GM23338 (cell line): ENCODE results near the gene NPW. TPM values are rescaled to one million over a fixed set of nuclear protein-coding genes. Genes with fewer than 3 reads are reported as not detected.

ENCODE experiments used
- ATAC-seq: fragments of 200-7000 bp; cut with Tn5 transposase; 3 replicates; pipeline ENCODE4 v1.9.1; 2020
- DNase-seq: peaks from one replicate; pipeline ENCODE4 v3.0.0-alpha.2; 2015; ENCODE audit warnings: low spot score
- H2AFZ ChIP-seq: fragments of 200-600 bp; sonication (generic); 2 replicates; pipeline ENCODE4 v1.8.0; 2016; ENCODE audit warnings: antibody characterized with exemption, mild to moderate bottlenecking, moderate library complexity
- H3F3A ChIP-seq: fragments of 200-600 bp; sonication (generic); replicated peaks from 2 replicates; pipeline ENCODE4 v1.8.0; 2017; ENCODE audit warnings: antibody characterized with exemption, mixed run types, low read depth
- H3K27ac ChIP-seq: fragments of 200-600 bp; sonication (generic); 2 replicates; pipeline ENCODE4 v1.6.1; 2016; ENCODE audit warnings: low read depth
- H3K27me3 ChIP-seq: fragments of 200-600 bp; sonication (generic); 2 replicates; pipeline ENCODE4 v1.8.0; 2016; ENCODE audit warnings: mild to moderate bottlenecking, mixed run types, moderate library complexity; ENCODE audit not compliant: insufficient read depth
- H3K36me3 ChIP-seq: fragments of 200-600 bp; sonication (generic); 2 replicates; pipeline ENCODE4 v1.8.0; 2016; ENCODE audit warnings: mild to moderate bottlenecking; ENCODE audit not compliant: insufficient read depth
- H3K4me1 ChIP-seq: fragments of 200-600 bp; sonication (generic); 2 replicates; pipeline ENCODE4 v1.8.0; 2016; ENCODE audit warnings: mild to moderate bottlenecking, moderate library complexity; ENCODE audit not compliant: insufficient read depth
- H3K4me2 ChIP-seq: fragments of 200-600 bp; sonication (generic); 2 replicates; pipeline ENCODE4 v1.7.1; 2017; ENCODE audit warnings: mixed run types
- H3K4me3 ChIP-seq: fragments of 200-600 bp; sonication (generic); 2 replicates; pipeline ENCODE4 v1.6.1; 2016; ENCODE audit warnings: mixed run types
- H3K79me2 ChIP-seq: fragments of 200-600 bp; sonication (generic); replicated peaks from 2 replicates; pipeline ENCODE4 v1.8.0; 2017; ENCODE audit warnings: mild to moderate bottlenecking; ENCODE audit not compliant: insufficient read depth
- H3K9me2 ChIP-seq: fragments of 200-600 bp; sonication (generic); 2 replicates; pipeline ENCODE4 v1.8.0; 2017; ENCODE audit not compliant: insufficient read depth
- H4K20me1 ChIP-seq: fragments of 200-600 bp; sonication (generic); replicated peaks from 2 replicates; pipeline ENCODE4 v1.8.0; 2017; ENCODE audit warnings: mild to moderate bottlenecking; ENCODE audit not compliant: insufficient read depth
- H3K27ac Mint-ChIP-seq: 2 replicates; pipeline ENCODE4 v1.8.0; 2020; ENCODE audit warnings: inconsistent platforms, mild to moderate bottlenecking, moderate library complexity, mixed read lengths
- H3K27me3 Mint-ChIP-seq: 3 replicates; pipeline ENCODE4 v1.8.0; 2022; ENCODE audit warnings: low read depth, mild to moderate bottlenecking, moderate library complexity, mixed read lengths, inconsistent platforms; ENCODE audit not compliant: insufficient read depth, poor library complexity
- H3K36me3 Mint-ChIP-seq: 3 replicates; pipeline ENCODE4 v1.8.0; 2021; ENCODE audit warnings: low read depth, mild to moderate bottlenecking, inconsistent platforms, moderate library complexity, mixed read lengths
- H3K4me1 Mint-ChIP-seq: 3 replicates; pipeline ENCODE4 v1.8.0; 2020; ENCODE audit warnings: mild to moderate bottlenecking, inconsistent platforms, mixed read lengths
- H3K4me3 Mint-ChIP-seq: 3 replicates; pipeline ENCODE4 v1.8.0; 2021; ENCODE audit warnings: moderate library complexity, mild to moderate bottlenecking, inconsistent platforms, mixed read lengths
- H3K9me3 Mint-ChIP-seq: 3 replicates; pipeline ENCODE4 v1.8.0; 2020; ENCODE audit warnings: moderate library complexity, mild to moderate bottlenecking, inconsistent platforms, mixed read lengths
- CREB1 ChIP-seq: fragments of 250-450 bp; sonication (Bioruptor Pico); IDR thresholded peaks from 2 replicates; pipeline ENCODE4 v1.5.0; 2020; ENCODE audit warnings: low read depth, mild to moderate bottlenecking, moderate library complexity
- EZH2 ChIP-seq: fragments of 200-600 bp; sonication (generic); IDR thresholded peaks from one replicate; pipeline ENCODE4 v1.8.0; 2017; ENCODE audit warnings: antibody characterized with exemption, mild to moderate bottlenecking, low read depth; ENCODE audit not compliant: unreplicated experiment
- EZH2phosphoT487 ChIP-seq: fragments of 200-600 bp; sonication (generic); IDR thresholded peaks from one replicate; pipeline ENCODE4 v1.8.1; 2018; ENCODE audit warnings: antibody characterized with exemption; ENCODE audit not compliant: unreplicated experiment
- NANOG ChIP-seq: IDR thresholded peaks from 2 replicates; pipeline ENCODE4 v1.6.1; 2016; ENCODE audit warnings: antibody characterized with exemption, borderline replicate concordance
- POLR2AphosphoS5 ChIP-seq: IDR thresholded peaks from 2 replicates; pipeline ENCODE4 v1.6.1; 2016; ENCODE audit warnings: antibody characterized with exemption, low read depth
- ZNF114 ChIP-seq: fragments of 250-450 bp; sonication (Bioruptor Pico); IDR thresholded peaks from 2 replicates; pipeline ENCODE4 v1.5.0; 2020; ENCODE audit warnings: mild to moderate bottlenecking, moderate library complexity
- ZNF331 ChIP-seq: fragments of 250-450 bp; sonication (Bioruptor Pico); IDR thresholded peaks from 2 replicates; pipeline ENCODE4 v1.5.0; 2020; ENCODE audit warnings: low read depth, mild to moderate bottlenecking, moderate library complexity
- polyA plus RNA-seq: library from polyadenylated mRNA; unstranded; fragments of >200 nt; fragmentation: Nextera tagmentation; extraction: Ambion mirVana; gene quantifications from 2 replicates; pipeline ENCODE4 v1.2.1, GENCODE V29; 2016
- total RNA-seq: library from RNA; depleted of rRNA; stranded (reverse); fragments of >200 nt; shearing (Covaris generic); gene quantifications from 2 replicates; pipeline ENCODE4 v1.2.3, GENCODE V29; 2014
- TF ChIP-seq, protein P1 (sequence below), 2 experiments: fragments of 200-600 bp in 1 of 2; sonication (generic) in 1 of 2; conservative IDR thresholded peaks; 2 replicates each; pipeline versions ENCODE4 v1.5.1 to v1.6.1; 2016 to 2017; ENCODE audit warnings: antibody characterized with exemption in 2 of 2, low read depth in 2 of 2, mild to moderate bottlenecking in 2 of 2, moderate library complexity in 1 of 2
- TF ChIP-seq, protein P2 (sequence below): IDR thresholded peaks from one replicate; pipeline ENCODE4 v1.6.1; 2018; ENCODE audit warnings: antibody characterized with exemption; ENCODE audit not compliant: unreplicated experiment
- TF ChIP-seq, protein P3 (sequence below): IDR thresholded peaks from 2 replicates; pipeline ENCODE4 v1.6.1; 2016; ENCODE audit warnings: antibody characterized with exemption
- TF ChIP-seq, protein P4 (sequence below): fragments of 250-450 bp; sonication (Bioruptor Pico); IDR thresholded peaks from 2 replicates; pipeline ENCODE4 v1.5.0; 2020; ENCODE audit warnings: mild to moderate bottlenecking, moderate library complexity

NPW gene
- total and polyA plus RNA-seq, 2 experiments from 2014 or later: 4.5 to 37.6 TPM

DNA sequence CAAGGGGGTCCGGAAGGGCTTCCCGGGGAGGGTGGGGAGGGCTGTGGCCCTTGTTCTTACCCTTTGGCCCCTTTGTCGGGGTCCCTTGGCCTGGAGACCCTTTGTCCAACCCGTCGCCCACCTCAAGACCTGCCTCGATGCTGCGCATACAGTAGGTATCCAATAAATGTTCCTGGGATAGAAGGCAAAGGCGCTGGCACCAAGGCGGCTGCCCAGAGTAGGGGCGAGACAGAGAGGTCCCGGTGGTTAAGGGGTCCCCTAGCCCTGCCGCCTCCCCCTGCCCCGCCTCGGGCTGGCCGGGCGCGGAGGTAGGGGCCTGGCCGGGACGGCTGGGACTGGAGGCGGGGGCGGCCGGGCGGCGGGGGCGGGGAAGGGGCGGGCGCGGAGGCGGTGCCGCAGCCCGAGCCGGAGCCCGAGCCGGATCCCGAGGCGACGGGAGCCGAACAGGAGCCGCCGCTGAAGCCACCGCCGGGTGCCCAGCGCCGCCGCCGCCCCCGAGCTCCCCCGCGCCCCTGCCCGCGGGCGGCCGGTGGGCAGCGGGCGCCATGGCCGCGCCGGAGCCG lies 7.0 kb downstream of the NPW start, which contains the start of gene NHERF2:
Gene NHERF2 (plus strand): TSS at position 442 of the 563 bp plus-strand sequence. CDS start 104 bp downstream, at position 546.
- Histone ChIP-seq H4K20me1 (no peaks in the 10 kb centered on the region), H3K27me3 (peaks cover 43% of the 10 kb centered on the region), H3K4me1 (no peaks in the 10 kb centered on the region; the same call in 1 of the 2 replicates), H2AFZ (peak within 1 kb of the TSS; percentile 72; the same call in 1 of the 2 replicates), H3F3A (peaks cover 5% of the 10 kb centered on the region), H3K9me2 (no peaks in the 10 kb centered on the region), H3K4me3 (peak within 1 kb of the TSS; percentile 60), H3K4me2 (peak within 1 kb of the TSS; percentile 85), H3K27ac (no peak within 1 kb of the TSS), H3K79me2 (no peaks in the 10 kb centered on the region), H3K36me3 (no peaks in the 10 kb centered on the region)
- Mint-ChIP-seq H3K27ac (no peak within 1 kb of the TSS), H3K4me1 (peaks cover 12% of the 10 kb centered on the region), H3K4me3 (peak within 1 kb of the TSS; percentile 81), H3K36me3 (peaks cover 3% of the 10 kb centered on the region; the same call in 1 of the 3 replicates), H3K27me3 (peaks cover 22% of the 10 kb centered on the region), H3K9me3 (no peaks in the 10 kb centered on the region)
- DNase-seq (peak; percentile 53), ATAC-seq (peak; percentile 6)
- TF ChIP-seq CREB1 (CRISPR knock-in tag) (no peak), EZH2 (no peak), ZNF331 (CRISPR knock-in tag) (no peak), NANOG (no peak), POLR2AphosphoS5 (no peak), EZH2phosphoT487 (no peak), ZNF114 (no peak)
- TF ChIP-seq, protein P1, sequence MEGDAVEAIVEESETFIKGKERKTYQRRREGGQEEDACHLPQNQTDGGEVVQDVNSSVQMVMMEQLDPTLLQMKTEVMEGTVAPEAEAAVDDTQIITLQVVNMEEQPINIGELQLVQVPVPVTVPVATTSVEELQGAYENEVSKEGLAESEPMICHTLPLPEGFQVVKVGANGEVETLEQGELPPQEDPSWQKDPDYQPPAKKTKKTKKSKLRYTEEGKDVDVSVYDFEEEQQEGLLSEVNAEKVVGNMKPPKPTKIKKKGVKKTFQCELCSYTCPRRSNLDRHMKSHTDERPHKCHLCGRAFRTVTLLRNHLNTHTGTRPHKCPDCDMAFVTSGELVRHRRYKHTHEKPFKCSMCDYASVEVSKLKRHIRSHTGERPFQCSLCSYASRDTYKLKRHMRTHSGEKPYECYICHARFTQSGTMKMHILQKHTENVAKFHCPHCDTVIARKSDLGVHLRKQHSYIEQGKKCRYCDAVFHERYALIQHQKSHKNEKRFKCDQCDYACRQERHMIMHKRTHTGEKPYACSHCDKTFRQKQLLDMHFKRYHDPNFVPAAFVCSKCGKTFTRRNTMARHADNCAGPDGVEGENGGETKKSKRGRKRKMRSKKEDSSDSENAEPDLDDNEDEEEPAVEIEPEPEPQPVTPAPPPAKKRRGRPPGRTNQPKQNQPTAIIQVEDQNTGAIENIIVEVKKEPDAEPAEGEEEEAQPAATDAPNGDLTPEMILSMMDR (conservative IDR thresholded peaks at IDR 0.05; ENCODE audit: low read depth in 2 of 2): no peak
- TF ChIP-seq, protein P2, sequence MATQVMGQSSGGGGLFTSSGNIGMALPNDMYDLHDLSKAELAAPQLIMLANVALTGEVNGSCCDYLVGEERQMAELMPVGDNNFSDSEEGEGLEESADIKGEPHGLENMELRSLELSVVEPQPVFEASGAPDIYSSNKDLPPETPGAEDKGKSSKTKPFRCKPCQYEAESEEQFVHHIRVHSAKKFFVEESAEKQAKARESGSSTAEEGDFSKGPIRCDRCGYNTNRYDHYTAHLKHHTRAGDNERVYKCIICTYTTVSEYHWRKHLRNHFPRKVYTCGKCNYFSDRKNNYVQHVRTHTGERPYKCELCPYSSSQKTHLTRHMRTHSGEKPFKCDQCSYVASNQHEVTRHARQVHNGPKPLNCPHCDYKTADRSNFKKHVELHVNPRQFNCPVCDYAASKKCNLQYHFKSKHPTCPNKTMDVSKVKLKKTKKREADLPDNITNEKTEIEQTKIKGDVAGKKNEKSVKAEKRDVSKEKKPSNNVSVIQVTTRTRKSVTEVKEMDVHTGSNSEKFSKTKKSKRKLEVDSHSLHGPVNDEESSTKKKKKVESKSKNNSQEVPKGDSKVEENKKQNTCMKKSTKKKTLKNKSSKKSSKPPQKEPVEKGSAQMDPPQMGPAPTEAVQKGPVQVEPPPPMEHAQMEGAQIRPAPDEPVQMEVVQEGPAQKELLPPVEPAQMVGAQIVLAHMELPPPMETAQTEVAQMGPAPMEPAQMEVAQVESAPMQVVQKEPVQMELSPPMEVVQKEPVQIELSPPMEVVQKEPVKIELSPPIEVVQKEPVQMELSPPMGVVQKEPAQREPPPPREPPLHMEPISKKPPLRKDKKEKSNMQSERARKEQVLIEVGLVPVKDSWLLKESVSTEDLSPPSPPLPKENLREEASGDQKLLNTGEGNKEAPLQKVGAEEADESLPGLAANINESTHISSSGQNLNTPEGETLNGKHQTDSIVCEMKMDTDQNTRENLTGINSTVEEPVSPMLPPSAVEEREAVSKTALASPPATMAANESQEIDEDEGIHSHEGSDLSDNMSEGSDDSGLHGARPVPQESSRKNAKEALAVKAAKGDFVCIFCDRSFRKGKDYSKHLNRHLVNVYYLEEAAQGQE: no peak
- TF ChIP-seq, protein P3, sequence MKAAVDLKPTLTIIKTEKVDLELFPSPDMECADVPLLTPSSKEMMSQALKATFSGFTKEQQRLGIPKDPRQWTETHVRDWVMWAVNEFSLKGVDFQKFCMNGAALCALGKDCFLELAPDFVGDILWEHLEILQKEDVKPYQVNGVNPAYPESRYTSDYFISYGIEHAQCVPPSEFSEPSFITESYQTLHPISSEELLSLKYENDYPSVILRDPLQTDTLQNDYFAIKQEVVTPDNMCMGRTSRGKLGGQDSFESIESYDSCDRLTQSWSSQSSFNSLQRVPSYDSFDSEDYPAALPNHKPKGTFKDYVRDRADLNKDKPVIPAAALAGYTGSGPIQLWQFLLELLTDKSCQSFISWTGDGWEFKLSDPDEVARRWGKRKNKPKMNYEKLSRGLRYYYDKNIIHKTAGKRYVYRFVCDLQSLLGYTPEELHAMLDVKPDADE: no peak
- TF ChIP-seq, protein P4, sequence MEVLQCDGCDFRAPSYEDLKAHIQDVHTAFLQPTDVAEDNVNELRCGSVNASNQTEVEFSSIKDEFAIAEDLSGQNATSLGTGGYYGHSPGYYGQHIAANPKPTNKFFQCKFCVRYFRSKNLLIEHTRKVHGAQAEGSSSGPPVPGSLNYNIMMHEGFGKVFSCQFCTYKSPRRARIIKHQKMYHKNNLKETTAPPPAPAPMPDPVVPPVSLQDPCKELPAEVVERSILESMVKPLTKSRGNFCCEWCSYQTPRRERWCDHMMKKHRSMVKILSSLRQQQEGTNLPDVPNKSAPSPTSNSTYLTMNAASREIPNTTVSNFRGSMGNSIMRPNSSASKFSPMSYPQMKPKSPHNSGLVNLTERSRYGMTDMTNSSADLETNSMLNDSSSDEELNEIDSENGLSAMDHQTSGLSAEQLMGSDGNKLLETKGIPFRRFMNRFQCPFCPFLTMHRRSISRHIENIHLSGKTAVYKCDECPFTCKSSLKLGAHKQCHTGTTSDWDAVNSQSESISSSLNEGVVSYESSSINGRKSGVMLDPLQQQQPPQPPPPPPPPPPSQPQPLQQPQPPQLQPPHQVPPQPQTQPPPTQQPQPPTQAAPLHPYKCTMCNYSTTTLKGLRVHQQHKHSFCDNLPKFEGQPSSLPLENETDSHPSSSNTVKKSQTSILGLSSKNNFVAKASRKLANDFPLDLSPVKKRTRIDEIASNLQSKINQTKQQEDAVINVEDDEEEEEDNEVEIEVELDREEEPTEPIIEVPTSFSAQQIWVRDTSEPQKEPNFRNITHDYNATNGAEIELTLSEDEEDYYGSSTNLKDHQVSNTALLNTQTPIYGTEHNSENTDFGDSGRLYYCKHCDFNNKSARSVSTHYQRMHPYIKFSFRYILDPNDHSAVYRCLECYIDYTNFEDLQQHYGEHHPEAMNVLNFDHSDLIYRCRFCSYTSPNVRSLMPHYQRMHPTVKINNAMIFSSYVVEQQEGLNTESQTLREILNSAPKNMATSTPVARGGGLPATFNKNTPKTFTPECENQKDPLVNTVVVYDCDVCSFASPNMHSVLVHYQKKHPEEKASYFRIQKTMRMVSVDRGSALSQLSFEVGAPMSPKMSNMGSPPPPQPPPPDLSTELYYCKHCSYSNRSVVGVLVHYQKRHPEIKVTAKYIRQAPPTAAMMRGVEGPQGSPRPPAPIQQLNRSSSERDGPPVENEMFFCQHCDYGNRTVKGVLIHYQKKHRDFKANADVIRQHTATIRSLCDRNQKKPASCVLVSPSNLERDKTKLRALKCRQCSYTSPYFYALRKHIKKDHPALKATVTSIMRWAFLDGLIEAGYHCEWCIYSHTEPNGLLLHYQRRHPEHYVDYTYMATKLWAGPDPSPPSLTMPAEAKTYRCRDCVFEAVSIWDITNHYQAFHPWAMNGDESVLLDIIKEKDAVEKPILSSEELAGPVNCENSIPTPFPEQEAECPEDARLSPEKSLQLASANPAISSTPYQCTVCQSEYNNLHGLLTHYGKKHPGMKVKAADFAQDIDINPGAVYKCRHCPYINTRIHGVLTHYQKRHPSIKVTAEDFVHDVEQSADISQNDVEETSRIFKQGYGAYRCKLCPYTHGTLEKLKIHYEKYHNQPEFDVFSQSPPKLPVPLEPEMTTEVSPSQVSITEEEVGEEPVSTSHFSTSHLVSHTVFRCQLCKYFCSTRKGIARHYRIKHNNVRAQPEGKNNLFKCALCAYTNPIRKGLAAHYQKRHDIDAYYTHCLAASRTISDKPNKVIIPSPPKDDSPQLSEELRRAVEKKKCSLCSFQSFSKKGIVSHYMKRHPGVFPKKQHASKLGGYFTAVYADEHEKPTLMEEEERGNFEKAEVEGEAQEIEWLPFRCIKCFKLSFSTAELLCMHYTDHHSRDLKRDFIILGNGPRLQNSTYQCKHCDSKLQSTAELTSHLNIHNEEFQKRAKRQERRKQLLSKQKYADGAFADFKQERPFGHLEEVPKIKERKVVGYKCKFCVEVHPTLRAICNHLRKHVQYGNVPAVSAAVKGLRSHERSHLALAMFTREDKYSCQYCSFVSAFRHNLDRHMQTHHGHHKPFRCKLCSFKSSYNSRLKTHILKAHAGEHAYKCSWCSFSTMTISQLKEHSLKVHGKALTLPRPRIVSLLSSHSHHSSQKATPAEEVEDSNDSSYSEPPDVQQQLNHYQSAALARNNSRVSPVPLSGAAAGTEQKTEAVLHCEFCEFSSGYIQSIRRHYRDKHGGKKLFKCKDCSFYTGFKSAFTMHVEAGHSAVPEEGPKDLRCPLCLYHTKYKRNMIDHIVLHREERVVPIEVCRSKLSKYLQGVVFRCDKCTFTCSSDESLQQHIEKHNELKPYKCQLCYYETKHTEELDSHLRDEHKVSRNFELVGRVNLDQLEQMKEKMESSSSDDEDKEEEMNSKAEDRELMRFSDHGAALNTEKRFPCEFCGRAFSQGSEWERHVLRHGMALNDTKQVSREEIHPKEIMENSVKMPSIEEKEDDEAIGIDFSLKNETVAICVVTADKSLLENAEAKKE (CRISPR knock-in tag): no peak
